WTC11 (cell line): ENCODE results near the gene SLC66A2. TPM values are rescaled to one million over a fixed set of nuclear protein-coding genes. Genes with fewer than 3 reads are reported as not detected.

Experiments used
- ATAC-seq: fragments of 200-7000 bp; cut with Tn5 transposase; 2 replicates; pipeline ENCODE4 v1.10.0; 2021; ENCODE audit warnings: mild to moderate bottlenecking, moderate library complexity
- CTCF ChIA-PET: fragments of 300-600 bp; sonication (Branson Sonifier 250); formaldehyde crosslinking; loops from one replicate; lab custom pipeline; 2021; ENCODE audit warnings: antibody characterized with exemption; lab: Charles Lee
- POLR2A ChIA-PET: fragments of 350-600 bp; sonication (Branson Sonifier 250); formaldehyde crosslinking; loops from one replicate; lab custom pipeline; 2021; ENCODE audit warnings: antibody characterized with exemption; lab: Charles Lee
- DNase-seq: peaks from one replicate; pipeline ENCODE4 v3.0.0; 2021; ENCODE audit warnings: low spot score
- H3K27ac Mint-ChIP-seq: 2 replicates; pipeline ENCODE4 v1.8.0; 2021; ENCODE audit warnings: mixed read lengths
- H3K27me3 Mint-ChIP-seq: 2 replicates; pipeline ENCODE4 v1.8.0; 2021; ENCODE audit warnings: low read depth, mild to moderate bottlenecking, moderate library complexity, mixed read lengths
- H3K36me3 Mint-ChIP-seq: 2 replicates; pipeline ENCODE4 v1.8.0; 2021; ENCODE audit warnings: mixed read lengths
- H3K4me1 Mint-ChIP-seq: 2 replicates; pipeline ENCODE4 v1.8.0; 2022; ENCODE audit warnings: mixed read lengths
- H3K4me3 Mint-ChIP-seq: 2 replicates; pipeline ENCODE4 v1.8.0; 2021; ENCODE audit warnings: mild to moderate bottlenecking, moderate library complexity, mixed read lengths
- H3K9me3 Mint-ChIP-seq: 2 replicates; pipeline ENCODE4 v1.8.0; 2021; ENCODE audit warnings: mixed read lengths
- CBFB ChIP-seq: sonication (generic); formaldehyde crosslinking; IDR thresholded peaks from 2 replicates; pipeline ENCODE4 v1.8.1; 2022; ENCODE audit warnings: mild to moderate bottlenecking, low read depth, missing genetic modification reagents
- GTF2I ChIP-seq: fragments of 250-450 bp; sonication (Bioruptor Pico); conservative IDR thresholded peaks from 2 replicates; pipeline ENCODE4 v1.4.0; 2021; ENCODE audit warnings: mild to moderate bottlenecking
- TEAD1 ChIP-seq: sonication (generic); formaldehyde crosslinking; IDR thresholded peaks from 2 replicates; pipeline ENCODE4 v1.8.0; 2022; ENCODE audit warnings: mild to moderate bottlenecking, missing genetic modification reagents
- TP53 ChIP-seq: sonication (generic); formaldehyde crosslinking; IDR thresholded peaks from 2 replicates; pipeline ENCODE4 v1.8.1; 2023; ENCODE audit warnings: mild to moderate bottlenecking, missing genetic modification reagents
- total RNA-seq: library from RNA; stranded (reverse); gene quantifications from 3 replicates; pipeline ENCODE4 v1.2.3, GENCODE V29; 2021
- TF ChIP-seq, protein P1 (sequence below): sonication (generic); formaldehyde crosslinking; IDR thresholded peaks from 2 replicates; pipeline ENCODE4 v1.8.0; 2022; ENCODE audit warnings: missing genetic modification reagents
- TF ChIP-seq, protein P2 (sequence below): sonication (generic); formaldehyde crosslinking; IDR thresholded peaks from 2 replicates; pipeline ENCODE4 v1.8.0; 2022; ENCODE audit warnings: mild to moderate bottlenecking, missing genetic modification reagents
- TF ChIP-seq, protein P3 (sequence below): sonication (generic); formaldehyde crosslinking; IDR thresholded peaks from 2 replicates; pipeline ENCODE4 v1.8.1; 2022; ENCODE audit warnings: low read depth, missing genetic modification reagents, borderline replicate concordance
- TF ChIP-seq, protein P4 (sequence below): sonication (generic); formaldehyde crosslinking; IDR thresholded peaks from 2 replicates; pipeline ENCODE4 v1.8.1; 2023; ENCODE audit warnings: mild to moderate bottlenecking, missing genetic modification reagents, moderate library complexity
- TF ChIP-seq, protein P5 (sequence below): sonication (generic); formaldehyde crosslinking; IDR thresholded peaks from 2 replicates; pipeline ENCODE4 v1.8.0; 2023; ENCODE audit warnings: missing genetic modification reagents, mild to moderate bottlenecking, borderline replicate concordance

SLC66A2 gene
- total RNA-seq, 1 experiment from 2014 or later: 20.9 TPM

DNA sequence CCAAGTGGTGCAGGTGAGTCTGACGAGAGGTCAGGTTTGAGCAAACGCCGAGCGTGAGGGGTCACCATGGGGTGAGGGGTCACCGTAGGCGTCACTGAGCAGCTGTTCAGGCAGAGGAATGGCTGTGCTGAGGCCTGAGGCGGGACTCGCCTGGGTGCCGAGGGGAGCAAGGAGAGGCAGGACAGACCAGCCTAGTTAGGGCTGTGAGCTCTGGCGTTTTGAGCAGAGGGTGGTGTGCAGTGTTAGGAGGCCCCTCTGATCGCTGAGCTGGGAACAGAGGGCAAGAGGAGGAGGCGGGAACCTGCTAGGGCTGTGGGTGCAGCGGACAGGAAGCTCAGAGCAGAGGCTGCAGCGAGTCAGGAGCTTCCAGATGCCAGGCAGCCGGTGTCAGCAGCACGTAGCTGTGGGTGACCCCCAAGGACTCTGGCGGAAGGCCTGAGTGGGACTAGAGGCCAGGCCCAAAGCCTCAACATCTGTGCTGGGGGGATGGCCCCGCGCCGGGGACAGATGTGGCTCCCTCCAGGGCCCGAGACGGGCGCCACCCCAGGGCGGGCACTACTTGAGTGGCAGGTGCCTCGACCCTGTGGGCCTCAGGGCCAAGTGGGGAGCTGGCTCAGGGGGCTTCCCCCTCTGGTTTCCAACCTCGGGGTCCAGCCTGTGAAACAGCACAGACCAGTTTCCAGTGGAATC, 98.0 kb downstream of the SLC66A2 start (continued):
- TF ChIP-seq, protein P1, sequence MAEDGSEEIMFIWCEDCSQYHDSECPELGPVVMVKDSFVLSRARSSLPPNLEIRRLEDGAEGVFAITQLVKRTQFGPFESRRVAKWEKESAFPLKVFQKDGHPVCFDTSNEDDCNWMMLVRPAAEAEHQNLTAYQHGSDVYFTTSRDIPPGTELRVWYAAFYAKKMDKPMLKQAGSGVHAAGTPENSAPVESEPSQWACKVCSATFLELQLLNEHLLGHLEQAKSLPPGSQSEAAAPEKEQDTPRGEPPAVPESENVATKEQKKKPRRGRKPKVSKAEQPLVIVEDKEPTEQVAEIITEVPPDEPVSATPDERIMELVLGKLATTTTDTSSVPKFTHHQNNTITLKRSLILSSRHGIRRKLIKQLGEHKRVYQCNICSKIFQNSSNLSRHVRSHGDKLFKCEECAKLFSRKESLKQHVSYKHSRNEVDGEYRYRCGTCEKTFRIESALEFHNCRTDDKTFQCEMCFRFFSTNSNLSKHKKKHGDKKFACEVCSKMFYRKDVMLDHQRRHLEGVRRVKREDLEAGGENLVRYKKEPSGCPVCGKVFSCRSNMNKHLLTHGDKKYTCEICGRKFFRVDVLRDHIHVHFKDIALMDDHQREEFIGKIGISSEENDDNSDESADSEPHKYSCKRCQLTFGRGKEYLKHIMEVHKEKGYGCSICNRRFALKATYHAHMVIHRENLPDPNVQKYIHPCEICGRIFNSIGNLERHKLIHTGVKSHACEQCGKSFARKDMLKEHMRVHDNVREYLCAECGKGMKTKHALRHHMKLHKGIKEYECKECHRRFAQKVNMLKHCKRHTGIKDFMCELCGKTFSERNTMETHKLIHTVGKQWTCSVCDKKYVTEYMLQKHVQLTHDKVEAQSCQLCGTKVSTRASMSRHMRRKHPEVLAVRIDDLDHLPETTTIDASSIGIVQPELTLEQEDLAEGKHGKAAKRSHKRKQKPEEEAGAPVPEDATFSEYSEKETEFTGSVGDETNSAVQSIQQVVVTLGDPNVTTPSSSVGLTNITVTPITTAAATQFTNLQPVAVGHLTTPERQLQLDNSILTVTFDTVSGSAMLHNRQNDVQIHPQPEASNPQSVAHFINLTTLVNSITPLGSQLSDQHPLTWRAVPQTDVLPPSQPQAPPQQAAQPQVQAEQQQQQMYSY: no peak

DNA sequence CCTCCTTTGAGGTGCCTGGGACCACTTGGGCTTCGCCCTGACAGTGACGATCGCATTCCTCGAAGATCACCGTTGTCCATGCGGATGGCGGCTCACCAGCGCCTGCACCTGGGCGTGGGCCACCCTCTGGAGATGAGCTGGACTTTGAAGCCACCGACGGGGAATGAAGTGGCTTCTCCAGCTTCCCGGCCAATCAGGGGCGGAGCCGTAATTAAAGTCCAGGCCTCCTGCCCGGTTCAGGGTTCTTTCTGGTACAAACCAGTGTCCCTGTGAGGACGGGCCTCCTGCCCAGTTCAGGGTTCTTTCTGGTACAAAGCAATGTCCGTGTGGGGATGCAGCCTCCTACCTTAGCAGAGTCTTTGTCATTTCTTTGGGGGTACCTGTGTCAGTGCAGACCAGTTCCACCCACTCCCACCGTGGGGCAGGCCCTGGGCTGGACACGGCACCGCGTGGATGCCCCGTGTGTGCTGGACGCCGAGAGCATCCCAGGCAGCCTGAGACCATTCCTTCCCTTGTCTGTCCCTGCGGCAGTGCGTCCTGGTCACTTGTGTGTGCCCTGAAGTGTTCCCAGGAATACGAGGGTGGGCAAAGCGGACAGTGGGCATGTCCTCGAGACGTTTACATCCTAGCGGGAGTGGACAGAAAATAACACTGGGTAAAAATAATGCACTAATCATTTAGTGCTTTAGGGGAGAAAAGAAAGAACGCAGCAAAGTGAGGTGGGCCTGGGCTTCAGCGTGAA, 98.7 kb downstream of the SLC66A2 start:
- TF ChIP-seq, protein P2, sequence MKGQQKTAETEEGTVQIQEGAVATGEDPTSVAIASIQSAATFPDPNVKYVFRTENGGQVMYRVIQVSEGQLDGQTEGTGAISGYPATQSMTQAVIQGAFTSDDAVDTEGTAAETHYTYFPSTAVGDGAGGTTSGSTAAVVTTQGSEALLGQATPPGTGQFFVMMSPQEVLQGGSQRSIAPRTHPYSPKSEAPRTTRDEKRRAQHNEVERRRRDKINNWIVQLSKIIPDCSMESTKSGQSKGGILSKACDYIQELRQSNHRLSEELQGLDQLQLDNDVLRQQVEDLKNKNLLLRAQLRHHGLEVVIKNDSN (CRISPR knock-in tag): no peak
- TF ChIP-seq TEAD1 (CRISPR knock-in tag): no peak
- TF ChIP-seq TP53 (CRISPR knock-in tag): no peak
- TF ChIP-seq, protein P3, sequence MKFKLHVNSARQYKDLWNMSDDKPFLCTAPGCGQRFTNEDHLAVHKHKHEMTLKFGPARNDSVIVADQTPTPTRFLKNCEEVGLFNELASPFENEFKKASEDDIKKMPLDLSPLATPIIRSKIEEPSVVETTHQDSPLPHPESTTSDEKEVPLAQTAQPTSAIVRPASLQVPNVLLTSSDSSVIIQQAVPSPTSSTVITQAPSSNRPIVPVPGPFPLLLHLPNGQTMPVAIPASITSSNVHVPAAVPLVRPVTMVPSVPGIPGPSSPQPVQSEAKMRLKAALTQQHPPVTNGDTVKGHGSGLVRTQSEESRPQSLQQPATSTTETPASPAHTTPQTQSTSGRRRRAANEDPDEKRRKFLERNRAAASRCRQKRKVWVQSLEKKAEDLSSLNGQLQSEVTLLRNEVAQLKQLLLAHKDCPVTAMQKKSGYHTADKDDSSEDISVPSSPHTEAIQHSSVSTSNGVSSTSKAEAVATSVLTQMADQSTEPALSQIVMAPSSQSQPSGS (CRISPR knock-in tag): no peak
- TF ChIP-seq, protein P4, sequence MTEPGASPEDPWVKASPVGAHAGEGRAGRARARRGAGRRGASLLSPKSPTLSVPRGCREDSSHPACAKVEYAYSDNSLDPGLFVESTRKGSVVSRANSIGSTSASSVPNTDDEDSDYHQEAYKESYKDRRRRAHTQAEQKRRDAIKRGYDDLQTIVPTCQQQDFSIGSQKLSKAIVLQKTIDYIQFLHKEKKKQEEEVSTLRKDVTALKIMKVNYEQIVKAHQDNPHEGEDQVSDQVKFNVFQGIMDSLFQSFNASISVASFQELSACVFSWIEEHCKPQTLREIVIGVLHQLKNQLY (CRISPR knock-in tag): no peak
- TF ChIP-seq, protein P5, sequence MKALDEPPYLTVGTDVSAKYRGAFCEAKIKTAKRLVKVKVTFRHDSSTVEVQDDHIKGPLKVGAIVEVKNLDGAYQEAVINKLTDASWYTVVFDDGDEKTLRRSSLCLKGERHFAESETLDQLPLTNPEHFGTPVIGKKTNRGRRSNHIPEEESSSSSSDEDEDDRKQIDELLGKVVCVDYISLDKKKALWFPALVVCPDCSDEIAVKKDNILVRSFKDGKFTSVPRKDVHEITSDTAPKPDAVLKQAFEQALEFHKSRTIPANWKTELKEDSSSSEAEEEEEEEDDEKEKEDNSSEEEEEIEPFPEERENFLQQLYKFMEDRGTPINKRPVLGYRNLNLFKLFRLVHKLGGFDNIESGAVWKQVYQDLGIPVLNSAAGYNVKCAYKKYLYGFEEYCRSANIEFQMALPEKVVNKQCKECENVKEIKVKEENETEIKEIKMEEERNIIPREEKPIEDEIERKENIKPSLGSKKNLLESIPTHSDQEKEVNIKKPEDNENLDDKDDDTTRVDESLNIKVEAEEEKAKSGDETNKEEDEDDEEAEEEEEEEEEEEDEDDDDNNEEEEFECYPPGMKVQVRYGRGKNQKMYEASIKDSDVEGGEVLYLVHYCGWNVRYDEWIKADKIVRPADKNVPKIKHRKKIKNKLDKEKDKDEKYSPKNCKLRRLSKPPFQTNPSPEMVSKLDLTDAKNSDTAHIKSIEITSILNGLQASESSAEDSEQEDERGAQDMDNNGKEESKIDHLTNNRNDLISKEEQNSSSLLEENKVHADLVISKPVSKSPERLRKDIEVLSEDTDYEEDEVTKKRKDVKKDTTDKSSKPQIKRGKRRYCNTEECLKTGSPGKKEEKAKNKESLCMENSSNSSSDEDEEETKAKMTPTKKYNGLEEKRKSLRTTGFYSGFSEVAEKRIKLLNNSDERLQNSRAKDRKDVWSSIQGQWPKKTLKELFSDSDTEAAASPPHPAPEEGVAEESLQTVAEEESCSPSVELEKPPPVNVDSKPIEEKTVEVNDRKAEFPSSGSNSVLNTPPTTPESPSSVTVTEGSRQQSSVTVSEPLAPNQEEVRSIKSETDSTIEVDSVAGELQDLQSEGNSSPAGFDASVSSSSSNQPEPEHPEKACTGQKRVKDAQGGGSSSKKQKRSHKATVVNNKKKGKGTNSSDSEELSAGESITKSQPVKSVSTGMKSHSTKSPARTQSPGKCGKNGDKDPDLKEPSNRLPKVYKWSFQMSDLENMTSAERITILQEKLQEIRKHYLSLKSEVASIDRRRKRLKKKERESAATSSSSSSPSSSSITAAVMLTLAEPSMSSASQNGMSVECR: no peak
- TF ChIP-seq GTF2I (CRISPR knock-in tag): no peak
- no peak for TF ChIP-seq CBFB (CRISPR knock-in tag)
- Mint-ChIP-seq H3K27me3 (no peaks in the 10 kb centered on the region; the same call in none of the 2 replicates), H3K4me1 (peaks cover 6% of the 10 kb centered on the region; the same call in 1 of the 2 replicates), H3K4me3 (no peak overlapping the region), H3K27ac (no peak overlapping the region), H3K9me3 (no peaks in the 10 kb centered on the region), H3K36me3 (no peaks in the 10 kb centered on the region)
- ATAC-seq (no peak), DNase-seq (no peak)
- CTCF ChIA-PET: interaction anchor here (0.5 to 1.5 kb wide), 2 partner anchors 11 to 115 kb away, joined by 3 read pairs; no protein-coding TSS in a partner anchor
- POLR2A ChIA-PET: no interaction called here

Other genes starting within 250 kb of the SLC66A2 start
- 0.34 to 0.62 TPM (median 0.50 TPM) in 3 replicates for gene KCNG2, start 153.7 kb downstream of the SLC66A2 start, total RNA-seq
- 1.4 to 1.7 TPM (median 1.6 TPM) in 3 replicates for gene HSBP1L1, start 13.0 kb upstream of the SLC66A2 start, total RNA-seq
- gene TXNL4A, start 36.9 kb upstream of the SLC66A2 start, total RNA-seq: 144 to 157 TPM (median 148 TPM) in 3 replicates
- gene RBFA, start 82.8 kb upstream of the SLC66A2 start, total RNA-seq: 32.1 to 37.1 TPM (median 33.2 TPM) in 3 replicates
- gene ADNP2, start 157.6 kb upstream of the SLC66A2 start, total RNA-seq: 46.5 to 56.0 TPM (median 49.0 TPM) in 3 replicates